ENCODE measurements around the gene PKD2.
"Not testable (repeated sequence)": the region's sequence is repeated elsewhere in the genome, so short reads cannot be mapped to it uniquely, and the experiment has no call there.

The PKD2 gene

DNA sequence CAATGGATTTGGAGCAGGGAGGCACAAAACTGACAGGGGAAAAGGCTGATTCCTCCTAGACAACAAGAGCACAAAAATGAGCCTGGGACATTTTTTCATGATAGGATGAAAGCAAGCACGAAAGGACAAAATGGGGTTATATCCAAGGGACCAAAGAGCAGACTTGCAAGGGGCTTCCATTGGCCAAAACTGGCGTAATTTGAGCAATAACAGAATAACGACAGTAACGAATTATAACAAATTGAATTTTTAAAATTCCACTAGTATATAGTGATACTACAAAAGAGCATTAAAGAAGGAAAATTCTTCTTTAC, 21.6 kb upstream of the PKD2 start:
- DNase-seq (ENCODE audit: low read depth in 1 of 2, low spot score in 1 of 2), result no peak

DNA sequence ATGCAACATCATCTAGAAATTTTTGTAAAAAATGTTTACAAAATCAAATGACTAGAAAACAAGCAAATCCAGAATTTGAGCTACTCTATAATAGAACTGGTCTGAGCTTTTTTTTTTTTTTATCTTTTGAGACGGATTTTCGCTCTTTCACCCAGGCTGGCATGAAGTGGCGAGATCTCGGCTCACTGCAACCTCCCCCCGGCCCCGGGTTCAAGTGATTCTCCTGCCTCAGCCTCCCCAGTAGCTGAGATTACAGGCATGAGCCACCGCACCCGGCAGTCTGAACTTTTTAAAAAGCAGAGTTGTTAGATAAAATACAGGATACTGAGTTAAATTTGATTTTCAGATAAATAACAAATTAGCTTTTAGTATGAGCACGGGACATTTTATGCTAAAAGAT, 20.9 kb upstream of the PKD2 start:
- DNase-seq (ENCODE audit: low read depth in 1 of 2, low spot score in 1 of 2), result no peak

DNA sequence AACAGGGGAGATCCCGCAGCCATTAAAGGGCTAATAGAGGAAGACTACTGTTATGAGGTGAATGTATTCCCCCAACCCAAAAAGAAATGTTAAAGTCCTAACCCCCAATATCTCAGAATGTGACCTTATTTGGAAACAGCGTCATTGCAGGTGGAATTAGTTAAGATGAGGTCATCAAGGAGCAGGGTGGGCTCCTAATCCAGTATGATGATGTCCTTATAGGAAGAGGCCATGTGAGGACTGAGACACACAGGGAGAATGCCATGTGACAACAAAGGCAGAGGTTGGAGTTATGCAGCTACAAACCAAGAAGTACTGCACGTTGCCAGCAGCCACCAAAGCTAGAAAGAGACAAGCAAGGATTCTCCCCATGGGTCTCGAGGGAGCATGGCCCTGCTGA, 17.7 kb upstream of the PKD2 start:
- DNase-seq (ENCODE audit: low read depth in 1 of 2, low spot score in 1 of 2), result no peak

DNA sequence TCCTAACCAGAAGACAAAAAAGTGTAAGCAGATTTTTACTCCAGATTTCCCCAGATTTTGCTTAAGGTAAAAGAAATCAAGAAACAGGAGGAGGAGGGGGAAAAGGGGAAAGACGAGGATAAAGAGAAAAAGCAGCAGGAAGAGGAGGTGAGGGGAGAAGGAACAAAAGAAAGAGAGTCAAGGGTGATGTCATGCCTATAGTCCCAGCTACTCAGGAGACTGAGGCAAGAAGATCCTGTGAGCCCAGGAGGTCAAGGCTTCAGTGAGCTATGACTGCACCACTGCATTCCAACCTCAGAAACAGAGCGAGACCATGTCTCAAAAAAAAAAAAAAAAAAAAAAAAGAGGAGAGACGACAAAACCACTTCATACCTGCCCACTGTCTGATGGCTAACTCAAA, 12.0 kb upstream of the PKD2 start:
- DNase-seq (ENCODE audit: low read depth in 1 of 2, low spot score in 1 of 2), result no peak

DNA sequence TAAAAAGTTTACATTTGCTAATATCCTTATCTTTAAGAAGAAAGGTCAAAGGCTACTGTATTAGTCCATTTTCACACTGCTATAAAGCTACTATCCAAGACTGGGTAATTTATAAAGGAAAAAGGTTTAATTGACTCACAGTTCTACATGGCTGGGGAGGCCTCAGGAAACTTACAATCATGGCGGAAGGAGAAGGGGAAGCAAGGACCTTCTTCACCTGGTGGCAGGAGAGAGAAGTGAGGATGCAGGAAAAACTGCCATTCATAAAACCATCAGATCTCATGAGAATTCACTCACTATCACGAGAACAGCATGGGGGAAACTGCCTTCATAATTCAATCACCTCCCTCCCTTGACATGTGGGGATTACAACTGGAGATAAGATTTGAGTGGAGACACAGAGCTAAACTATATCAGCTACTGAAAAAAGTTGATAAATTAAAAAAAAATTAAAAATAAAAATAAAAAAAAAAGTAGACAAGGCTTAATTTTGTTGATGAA, 8.2 kb upstream of the PKD2 start:
- DNase-seq (ENCODE audit: low read depth in 1 of 2, low spot score in 1 of 2), result not testable (repeated sequence)

DNA sequence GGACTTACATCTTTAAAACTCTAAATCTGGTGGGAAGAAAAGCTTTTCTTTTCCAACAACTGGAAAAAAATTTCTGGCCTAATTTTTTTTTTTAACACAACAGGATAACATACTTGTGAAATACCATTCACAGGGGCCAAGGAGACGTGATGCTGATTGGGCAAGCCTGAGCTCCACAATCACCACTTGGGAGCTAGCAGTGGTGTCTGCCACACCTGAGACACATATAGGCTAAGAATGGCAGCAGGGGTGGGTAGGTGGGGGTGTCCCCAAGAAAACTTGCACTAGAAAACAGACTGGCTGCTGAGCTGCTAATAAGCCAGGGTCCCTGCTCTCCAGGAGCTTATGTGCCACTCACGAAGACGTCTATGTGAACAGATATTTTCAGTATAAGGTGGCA, 5.6 kb upstream of the PKD2 start:
- no peak for DNase-seq (ENCODE audit: low read depth in 1 of 2, low spot score in 1 of 2)

DNA sequence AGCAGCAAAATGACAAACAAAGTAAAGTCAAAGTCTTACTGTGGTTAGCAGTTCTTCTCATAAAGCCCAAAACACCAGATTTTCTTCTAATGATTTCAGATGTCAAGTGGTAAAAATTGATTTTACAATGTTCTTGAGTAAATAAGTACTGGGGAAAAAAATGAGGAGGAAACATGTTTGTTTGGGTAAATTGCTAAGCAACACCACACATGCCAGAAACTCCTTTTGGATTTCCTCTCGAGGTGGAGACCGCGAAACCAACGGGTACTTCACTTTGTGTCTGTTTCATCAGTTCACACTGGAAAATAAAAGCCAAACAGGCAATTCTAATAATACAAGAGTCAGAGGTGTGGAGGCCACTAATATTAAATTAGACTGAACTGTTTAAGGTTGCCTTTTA, 4.6 kb upstream of the PKD2 start:
- DNase-seq (ENCODE audit: low read depth in 1 of 2, low spot score in 1 of 2), result no peak

DNA sequence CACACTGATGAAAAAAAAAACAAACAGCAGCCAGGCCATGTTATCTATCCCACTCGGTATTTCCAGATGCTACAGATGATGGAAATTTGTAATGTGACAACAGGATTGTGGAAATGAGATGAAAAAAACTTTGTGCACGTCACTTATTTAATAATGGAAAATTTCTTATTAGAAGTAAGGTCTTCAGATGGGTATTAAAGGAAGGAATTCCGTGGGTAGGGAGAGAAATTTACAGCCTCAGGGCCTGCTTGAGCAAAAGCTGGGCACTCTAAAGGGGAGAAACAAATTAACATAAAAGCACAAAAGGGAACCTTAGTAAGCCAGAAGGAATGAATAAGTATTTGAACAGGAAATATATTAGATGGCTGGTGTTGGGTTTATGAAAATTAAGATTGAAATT, 4.2 kb upstream of the PKD2 start:
- DNase-seq (ENCODE audit: low read depth in 1 of 2, low spot score in 1 of 2), result no peak

DNA sequence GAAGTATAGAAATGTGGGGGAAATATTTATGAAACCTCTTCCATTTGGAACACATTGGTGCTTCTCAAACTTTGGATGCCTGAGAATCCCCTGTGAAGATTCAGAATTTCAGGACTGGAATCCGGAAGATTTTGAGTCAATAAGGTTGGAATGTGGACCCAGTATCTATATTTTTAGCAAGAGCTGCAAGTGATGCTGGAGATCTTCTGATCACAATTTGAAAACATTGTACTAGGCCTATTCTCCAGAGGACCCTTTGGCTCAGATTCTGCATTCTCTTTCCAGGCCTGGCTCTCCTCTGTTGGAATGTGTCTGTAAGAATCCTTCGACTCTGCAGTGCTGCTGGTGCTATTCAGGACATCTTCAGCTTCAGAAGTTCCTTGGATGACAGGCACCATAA, 2.4 kb upstream of the PKD2 start:
- DNase-seq (ENCODE audit: low read depth in 1 of 2, low spot score in 1 of 2), result no peak

DNA sequence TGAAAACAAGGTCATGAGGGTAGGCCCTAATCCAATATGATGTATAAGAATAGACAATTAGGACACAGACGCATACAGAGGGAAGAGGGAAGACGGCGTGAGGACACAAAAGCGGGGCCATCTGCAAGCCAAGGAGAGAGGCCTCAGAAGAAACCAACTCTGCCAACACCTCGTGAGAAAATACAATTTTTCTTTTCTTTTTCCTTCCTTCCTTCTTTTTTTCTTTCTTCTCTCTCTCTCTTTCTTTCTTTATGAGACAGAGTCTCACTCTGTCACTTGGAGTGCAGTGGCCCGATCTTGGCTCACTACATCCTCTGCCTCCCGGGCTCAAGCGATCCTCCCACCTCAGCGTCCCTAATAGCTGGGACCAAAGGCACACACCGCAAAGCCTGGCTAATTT, 1.5 kb upstream of the PKD2 start:
- no peak for DNase-seq (ENCODE audit: low read depth in 1 of 2, low spot score in 1 of 2)

DNA sequence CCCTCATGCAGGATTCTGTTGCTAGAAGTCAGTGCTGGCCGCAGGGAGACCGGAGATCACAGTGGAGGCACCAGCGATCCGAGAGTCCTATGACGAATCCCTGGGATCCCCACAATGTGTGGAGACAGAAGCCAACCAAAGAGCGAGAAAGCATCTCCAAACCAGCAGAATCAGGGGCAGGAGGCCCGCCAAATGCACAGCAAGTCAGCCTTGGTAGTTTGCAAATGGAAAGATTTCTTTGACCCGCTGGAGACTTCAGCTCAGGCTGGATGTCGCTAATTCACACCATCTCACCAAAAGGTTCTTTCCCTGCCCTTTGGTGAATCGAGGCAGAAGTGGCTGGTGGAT, 505 bp upstream of the PKD2 start:
- no peak for DNase-seq (ENCODE audit: low read depth in 1 of 2, low spot score in 1 of 2)

DNA sequence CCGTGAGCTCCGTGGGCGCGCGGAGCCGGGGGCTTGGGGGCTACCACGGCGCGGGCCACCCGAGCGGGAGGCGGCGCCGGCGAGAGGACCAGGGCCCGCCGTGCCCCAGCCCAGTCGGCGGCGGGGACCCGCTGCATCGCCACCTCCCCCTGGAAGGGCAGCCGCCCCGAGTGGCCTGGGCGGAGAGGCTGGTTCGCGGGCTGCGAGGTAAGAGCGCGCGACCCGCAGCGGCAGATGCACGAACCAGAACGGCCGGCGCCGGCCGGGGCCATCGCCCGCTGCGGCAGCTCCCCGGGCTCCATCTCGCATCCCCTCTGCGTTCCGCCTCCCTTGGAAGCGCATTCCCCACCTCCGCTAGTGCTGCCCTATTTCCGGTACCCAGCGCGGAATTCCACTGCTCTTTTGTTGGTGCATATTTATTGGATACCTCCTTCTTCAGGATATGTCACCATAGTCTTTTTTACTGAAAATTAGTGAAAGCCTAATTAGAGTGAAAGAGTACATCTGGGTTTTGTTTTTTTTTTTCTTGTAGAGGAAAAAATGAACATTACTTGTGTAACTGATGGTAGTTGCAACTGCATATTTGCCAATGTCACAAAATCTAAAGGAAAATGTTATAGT, 797 bp downstream of the PKD2 start:
- no peak for DNase-seq (ENCODE audit: low read depth in 1 of 2, low spot score in 1 of 2)

DNA sequence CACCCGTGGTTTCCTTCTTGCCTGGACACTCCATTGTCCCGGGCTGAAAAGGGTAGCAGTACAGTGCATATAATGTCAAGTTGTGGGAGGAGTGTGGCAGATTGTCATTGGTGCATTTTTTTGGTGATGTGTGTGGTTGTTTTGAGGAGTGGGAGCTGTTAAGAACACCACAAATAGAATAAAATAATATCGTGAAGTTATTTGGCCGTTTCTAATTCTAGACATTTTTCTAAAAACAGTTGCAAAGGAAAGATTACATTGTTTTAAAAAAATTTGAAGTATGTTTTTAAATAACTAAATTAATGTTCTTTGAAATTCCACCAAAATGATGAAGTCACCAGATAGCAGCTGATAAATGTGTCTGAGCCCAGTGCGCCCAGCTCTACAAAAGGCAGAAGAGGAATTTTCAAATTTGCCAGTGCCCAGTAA, 1.3 kb downstream of the PKD2 start:
- DNase-seq (ENCODE audit: low read depth in 1 of 2, low spot score in 1 of 2), result no peak

DNA sequence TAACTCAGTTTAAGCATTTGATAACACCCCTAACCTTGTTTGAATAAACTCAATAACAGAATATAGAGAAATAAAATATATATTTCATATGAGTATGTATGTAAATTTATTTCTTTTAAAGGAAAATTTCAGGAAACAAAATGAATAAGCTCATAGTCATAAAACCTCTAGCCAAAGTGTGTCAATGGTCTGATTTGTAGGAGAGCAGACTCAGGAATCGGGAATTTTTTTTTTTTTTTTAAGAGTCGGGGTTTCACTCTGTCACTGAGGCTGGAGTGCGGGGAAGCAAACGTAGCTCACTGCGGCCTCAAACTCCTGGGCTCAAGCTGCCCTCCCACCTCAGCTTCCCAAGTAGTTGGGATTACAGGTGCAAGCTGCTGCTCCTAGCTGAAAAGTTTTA, 2.4 kb downstream of the PKD2 start:
- DNase-seq (ENCODE audit: low read depth in 1 of 2, low spot score in 1 of 2), result no peak

DNA sequence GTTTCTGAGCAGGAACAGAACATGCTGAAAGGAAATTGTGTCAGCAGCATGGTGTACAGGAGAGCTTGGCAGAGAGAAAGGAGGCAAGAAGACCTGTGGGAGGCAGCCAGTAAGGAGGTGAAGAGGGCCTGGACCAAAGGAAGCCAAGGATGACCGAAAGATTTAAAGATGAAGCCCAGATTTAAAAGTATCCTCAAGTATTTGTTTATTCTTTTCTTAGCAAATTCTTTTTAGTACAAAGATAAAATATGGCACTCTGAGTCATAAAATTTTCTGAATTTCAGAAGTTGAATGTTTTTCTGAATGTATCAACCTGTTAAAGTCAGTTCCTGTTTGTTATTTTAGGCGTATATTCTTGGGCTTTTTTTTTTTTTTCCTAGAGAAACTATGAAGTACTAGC, 3.5 kb downstream of the PKD2 start:
- DNase-seq (ENCODE audit: low read depth in 1 of 2, low spot score in 1 of 2), result no peak

DNA sequence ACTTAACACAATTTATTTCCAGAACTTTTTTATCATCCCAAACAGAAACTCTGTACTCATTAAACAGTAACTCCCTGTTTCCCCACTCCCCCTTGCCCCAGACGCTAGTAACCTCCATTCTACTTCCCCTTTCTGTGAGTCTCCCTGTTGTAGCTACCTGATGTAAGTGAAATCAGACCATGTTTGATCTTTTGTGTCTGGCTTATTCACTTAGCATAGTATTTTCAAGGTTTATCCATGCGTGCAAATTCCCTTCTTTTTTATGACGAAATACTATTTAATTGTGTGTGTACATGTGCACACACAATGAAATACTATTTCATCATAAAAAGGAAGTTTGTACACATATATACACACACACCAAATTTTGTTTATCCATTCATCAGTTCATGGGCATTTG, 5.2 kb downstream of the PKD2 start:
- no peak for DNase-seq (ENCODE audit: low read depth in 1 of 2, low spot score in 1 of 2)

DNA sequence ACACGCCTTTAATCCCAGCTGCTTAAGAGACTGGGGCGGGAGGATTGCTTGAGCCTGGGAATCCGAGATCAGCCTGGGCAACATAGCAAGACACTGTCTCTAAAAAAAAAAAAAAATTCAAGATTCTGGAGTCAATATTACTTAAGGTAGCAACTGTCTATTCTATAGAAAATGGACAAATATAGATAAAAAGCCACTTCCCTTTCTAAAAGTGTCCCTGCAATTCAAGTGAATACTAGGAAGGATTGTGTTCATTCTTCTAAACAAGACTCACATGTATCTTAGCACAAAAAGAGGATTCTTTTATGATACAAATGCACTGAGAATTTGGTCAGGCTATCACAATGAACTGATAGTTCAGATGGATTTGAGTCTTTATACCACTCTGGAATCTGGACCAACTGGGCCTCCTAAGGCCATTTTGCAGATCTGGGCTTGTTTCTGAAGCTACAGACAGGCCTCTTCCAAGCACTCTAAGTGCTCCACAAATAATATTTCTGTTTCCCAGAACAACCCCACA, 7.0 kb downstream of the PKD2 start:
- DNase-seq (ENCODE audit: low read depth in 1 of 2, low spot score in 1 of 2), result no peak

DNA sequence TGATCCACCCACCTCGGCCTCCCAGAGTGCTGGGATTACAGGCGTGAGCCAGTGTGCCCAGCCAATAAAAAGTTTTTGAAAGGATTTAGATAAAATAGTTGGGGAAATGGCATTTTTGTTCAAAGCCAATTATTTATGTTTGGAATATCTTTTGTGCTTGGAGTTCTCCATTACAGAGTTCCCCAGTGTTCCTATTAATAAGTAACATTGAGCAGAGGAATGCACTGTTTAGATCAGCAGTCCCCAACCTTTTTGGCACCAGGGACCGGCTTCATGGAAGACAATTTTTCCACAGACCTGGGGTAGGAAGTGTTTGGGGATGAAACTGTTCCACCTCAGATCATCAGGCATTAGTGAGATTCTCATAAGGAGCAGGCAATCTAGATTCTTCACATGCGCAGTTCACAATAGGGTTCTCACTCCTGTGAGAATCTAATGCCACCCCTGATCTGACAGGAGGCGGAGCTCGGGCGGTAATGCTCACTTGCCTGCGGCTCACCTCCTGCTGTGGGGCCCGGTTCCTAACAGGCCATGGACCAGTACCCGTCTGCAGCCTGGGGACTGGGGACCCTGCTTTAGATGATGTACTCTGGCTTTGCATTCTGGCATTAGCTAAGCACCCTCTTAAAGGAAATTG, 8.3 kb downstream of the PKD2 start:
- DNase-seq (ENCODE audit: low read depth in 1 of 2, low spot score in 1 of 2), result no peak

DNA sequence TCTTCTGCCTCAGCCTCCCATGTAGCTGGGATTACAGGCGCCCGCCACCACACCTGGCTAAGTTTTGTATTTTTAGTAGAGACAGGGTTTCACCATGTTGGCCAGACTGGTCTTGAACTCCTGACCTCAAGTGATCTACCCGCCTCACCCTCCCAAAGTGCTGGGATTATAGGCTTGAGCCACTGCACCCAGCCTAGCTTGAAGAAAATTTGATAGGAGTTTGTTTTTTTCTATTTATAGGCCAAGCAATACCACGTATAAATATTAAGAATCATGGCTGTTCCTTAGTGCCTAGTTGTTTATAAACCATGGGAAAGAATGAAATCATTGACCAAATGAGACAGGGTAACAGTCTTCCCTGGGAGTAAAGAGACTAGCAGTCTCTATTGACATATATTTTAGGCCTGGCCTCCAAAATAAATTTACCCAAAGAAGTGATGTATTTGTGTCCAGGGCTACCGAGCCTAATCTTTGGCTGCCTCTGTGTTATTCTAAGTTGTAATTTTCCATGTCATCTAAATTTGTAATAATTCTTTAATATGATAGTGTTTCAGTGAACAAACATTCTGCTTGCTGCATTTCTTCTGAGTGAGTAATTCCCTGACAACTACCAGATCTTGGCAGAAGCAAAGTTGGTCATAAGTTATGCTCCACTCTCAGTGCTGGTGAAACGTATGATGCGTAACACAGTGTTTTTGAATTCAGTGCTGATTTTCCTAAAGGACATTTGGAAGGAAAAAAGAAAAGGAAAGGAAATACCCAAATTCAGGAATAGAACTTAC, 10.3 kb downstream of the PKD2 start:
- DNase-seq (ENCODE audit: low read depth in 1 of 2, low spot score in 1 of 2), result no peak

DNA sequence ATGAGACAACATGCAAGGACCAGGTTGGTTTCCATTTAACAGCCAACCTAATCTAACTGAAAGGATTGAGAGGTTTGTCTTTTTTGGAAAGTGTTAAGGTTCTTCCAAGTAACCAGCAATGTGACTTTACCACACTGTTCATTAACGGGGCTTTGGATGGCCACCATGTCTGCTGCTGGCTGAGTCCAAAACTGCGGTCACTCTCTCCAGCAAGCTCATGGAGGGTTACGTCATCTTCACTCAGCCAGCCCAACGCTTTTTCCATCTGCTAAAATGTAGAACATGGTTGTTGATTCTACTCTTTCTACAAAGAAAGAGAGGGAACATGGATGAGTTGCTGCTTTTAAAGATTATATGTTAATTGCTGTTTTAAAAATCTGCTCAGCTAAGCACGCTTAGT, 11.0 kb downstream of the PKD2 start:
- no peak for DNase-seq (ENCODE audit: low read depth in 1 of 2, low spot score in 1 of 2)

DNA sequence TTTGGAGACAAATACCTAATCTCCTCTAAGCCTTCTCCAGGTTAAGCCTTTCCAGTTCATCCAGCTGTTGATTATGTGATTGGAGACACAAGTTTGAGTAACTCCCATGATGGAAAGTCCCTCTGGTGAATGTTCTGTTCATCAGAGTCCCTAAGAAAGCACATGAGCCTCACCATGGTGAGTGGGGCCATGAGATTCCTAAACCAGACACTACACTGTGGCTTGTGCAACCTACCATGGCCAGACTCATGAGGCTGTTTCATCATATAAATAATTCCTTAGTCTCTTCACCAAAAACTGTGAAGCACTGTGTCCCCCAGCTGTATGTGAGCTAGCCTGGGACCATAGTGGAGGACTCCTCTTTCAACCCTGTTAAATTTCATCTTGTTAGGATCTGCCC, 14.4 kb downstream of the PKD2 start:
- DNase-seq (ENCODE audit: low read depth in 1 of 2, low spot score in 1 of 2), result no peak

DNA sequence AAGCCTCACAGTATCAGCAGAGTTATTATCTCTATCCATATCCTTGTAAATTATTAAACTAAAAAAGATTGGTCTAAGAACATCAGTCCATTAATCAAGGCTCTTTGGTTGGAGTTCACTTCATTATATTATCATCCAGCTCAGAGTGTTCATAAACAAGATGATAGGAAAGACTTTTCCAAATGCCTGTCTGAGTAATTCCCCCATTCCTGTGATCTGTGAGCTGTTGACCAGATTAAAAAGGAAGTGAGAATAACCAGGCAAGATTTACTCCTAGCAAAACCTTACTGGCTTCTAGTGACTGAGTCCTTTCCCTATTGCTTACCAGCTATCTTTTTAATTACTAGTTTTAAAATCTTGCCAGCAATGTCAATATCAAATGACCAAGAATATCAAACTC, 14.9 kb downstream of the PKD2 start:
- DNase-seq (ENCODE audit: low read depth in 1 of 2, low spot score in 1 of 2), result no peak

Data from activated T-helper 1 cell treated with anti-CD3 and anti-CD28 coated beads, Interleukin-2, amount 50 U/mL, for 16 hours (primary cell).